GM06990 (cell line): ENCODE measurements around the gene PNLIPRP3.
"Not testable (repeated sequence)": the region's sequence is repeated elsewhere in the genome, so short reads cannot be mapped to it uniquely, and the experiment has no call there.

ENCODE experiments used
- DNase-seq: peaks from one replicate; pipeline ENCODE4 v3.0.0-alpha.2; 2011; ENCODE audit not compliant: insufficient read length; ENCODE audit errors: extremely low read depth
- H3K27me3 ChIP-seq: replicated peaks from 2 replicates; pipeline ENCODE4 v1.6.0; 2011; ENCODE audit warnings: low read length; ENCODE audit not compliant: control insufficient read depth, insufficient read depth
- H3K36me3 ChIP-seq: 2 replicates; pipeline ENCODE4 v1.5.1; 2011; ENCODE audit warnings: low read length; ENCODE audit not compliant: control insufficient read depth, insufficient read depth
- H3K4me3 ChIP-seq: replicated peaks from 2 replicates; pipeline ENCODE4 v1.5.1; 2011; ENCODE audit warnings: low read depth, mild to moderate bottlenecking, control low read depth, low read length
- TF ChIP-seq, protein P1 (sequence below): IDR thresholded peaks from 2 replicates; pipeline ENCODE4 v1.5.1; 2011; ENCODE audit warnings: low read length, control low read depth, mild to moderate bottlenecking, inconsistent platforms; ENCODE audit not compliant: insufficient read depth, poor library complexity, severe bottlenecking

The PNLIPRP3 gene

DNA sequence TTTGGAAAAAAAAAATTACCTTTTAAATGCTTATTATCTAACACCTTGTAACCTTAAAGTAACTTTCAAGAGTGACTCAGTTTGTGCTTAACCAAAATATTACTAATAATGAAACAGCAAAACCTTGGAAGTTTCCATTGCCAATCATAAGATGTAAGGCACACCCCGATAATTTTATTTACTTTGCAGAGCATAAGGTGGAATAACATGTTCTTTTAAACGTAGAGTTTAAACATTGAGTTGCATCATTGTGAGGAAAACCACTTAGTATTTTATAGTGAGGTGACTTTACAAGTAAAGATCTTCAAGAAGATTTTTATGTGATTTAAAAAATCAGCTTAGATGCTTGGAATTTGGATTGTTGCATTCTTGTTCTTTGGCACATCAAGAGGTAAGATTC is at the start of gene PNLIPRP3:
TSS of gene PNLIPRP3 (plus strand) at position 177 of the 400 bp plus-strand sequence. CDS start at position 343, 166 bp downstream.
- no peak for DNase-seq
- Histone ChIP-seq H3K36me3 (no peaks in the 10 kb centered on the region), H3K4me3 (no peak within 1 kb of the TSS), H3K27me3 (no peaks in the 10 kb centered on the region)
- TF ChIP-seq, protein P1, sequence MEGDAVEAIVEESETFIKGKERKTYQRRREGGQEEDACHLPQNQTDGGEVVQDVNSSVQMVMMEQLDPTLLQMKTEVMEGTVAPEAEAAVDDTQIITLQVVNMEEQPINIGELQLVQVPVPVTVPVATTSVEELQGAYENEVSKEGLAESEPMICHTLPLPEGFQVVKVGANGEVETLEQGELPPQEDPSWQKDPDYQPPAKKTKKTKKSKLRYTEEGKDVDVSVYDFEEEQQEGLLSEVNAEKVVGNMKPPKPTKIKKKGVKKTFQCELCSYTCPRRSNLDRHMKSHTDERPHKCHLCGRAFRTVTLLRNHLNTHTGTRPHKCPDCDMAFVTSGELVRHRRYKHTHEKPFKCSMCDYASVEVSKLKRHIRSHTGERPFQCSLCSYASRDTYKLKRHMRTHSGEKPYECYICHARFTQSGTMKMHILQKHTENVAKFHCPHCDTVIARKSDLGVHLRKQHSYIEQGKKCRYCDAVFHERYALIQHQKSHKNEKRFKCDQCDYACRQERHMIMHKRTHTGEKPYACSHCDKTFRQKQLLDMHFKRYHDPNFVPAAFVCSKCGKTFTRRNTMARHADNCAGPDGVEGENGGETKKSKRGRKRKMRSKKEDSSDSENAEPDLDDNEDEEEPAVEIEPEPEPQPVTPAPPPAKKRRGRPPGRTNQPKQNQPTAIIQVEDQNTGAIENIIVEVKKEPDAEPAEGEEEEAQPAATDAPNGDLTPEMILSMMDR = no peak

DNA sequence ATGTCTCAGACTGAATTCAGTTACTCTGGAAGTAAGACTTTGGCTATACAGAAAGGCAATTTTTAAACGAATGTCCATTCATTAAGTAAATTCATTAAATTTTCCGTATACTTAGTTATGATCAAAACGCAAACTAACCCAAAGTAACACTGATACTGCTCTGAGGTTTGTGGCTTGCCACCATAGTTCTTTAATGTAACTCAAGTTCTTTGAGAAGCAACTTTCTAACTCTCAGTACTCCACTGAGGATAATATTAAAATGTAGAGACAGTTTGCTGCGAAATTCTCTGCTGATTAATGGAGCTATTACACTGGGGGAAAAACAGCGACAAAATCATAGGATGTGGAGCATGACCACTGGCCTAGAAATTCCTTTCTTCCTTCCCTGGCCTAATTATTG is 45.4 kb upstream of the PNLIPRP3 start:
- H3K4me3 ChIP-seq = no peak overlapping the region
- H3K27me3 ChIP-seq = no peaks in the 10 kb centered on the region
- TF ChIP-seq, protein P1 = no peak
- H3K36me3 ChIP-seq = no peaks in the 10 kb centered on the region
- no peak for DNase-seq

DNA sequence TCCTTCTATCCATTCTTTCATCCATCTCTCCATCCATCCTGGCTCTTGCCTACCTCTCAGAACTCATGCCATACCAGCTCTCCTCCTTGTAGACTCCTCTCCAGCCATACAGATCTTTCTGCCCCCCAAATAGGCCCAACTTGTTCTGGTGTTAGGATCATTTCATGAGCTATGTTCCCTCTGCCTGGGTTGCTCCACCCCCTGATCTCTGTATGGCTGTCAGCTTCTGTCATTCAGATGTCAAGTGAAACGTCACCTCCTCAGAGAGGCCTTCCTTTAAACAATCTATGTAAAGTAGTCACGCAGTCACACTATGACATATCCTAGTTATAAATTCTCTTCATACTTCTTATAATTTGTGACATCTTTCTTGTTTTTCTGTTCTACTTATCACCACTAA is 42.3 kb upstream of the PNLIPRP3 start:
- Histone ChIP-seq H3K27me3 (no peaks in the 10 kb centered on the region), H3K4me3 (no peak overlapping the region), H3K36me3 (no peaks in the 10 kb centered on the region)
- no peak for DNase-seq
- TF ChIP-seq, protein P1 = no peak

DNA sequence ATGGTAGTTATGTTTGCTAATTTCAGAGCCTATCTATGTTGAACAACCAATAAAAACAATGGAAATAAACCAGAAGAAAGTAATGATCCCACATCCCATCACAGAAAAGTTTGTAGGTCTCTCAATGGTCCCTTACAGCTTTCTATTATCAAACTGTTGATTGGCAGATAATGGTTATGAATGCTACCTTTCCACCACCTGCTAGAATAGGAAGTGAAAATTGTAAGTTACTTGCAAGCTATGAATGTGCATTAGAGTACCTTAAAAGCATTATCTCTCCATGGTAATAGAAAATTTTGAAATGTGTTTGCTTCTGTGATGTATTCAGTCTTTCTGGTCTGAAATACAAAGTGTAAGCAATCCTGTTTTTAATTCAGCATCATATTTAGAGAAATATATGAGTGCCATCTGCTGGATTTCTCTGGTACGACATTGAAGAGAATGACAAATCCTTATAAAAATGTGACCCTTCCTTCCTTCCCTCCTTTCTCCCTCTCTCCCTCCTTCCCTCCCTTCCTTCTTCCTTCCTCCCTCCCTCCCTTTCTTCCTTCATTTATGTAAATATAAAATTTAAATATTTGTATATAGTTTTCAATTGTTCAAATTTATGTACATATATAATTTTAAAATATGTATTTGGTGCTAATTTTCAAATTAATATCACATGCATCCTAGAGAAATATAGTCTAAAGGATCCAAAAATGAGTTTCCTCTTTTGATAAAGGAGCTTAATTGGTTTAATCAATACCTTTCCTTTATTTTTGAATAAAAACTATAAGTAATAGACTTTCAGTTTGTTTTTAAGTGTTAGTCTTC is 41.4 kb upstream of the PNLIPRP3 start:
- TF ChIP-seq, protein P1 = peak; percentile 24
- H3K27me3 ChIP-seq = no peaks in the 10 kb centered on the region
- no peak overlapping the region for H3K4me3 ChIP-seq
- DNase-seq = no peak
- no peaks in the 10 kb centered on the region for H3K36me3 ChIP-seq

DNA sequence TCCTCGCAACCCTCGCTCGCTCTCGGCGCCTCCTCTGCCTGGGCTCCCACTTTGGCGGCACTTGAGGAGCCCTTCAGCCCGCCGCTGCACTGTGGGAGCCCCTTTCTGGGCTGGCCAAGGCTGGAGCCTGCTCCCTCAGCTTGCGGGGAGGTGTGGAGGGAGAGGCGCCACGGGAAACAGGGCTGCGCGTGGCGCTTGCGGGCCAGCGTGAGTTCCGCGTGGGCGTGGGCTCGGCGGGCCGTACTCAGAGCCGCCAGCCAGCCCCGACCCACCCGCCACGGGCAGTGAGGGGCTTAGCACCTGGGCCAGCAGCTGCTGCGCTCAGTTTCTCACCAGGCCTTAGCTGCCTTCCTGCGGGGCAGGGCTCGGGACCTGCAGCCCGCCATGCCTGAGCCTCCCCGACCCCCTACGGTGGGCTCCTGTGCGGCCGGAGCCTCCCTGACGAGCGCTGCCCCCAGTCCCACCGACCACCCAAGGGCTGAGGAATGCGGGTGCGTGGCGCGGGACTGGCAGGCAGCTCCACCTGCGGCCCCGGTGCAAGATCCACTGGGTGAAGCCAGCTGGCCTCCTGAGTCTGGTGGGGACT is 34.3 kb upstream of the PNLIPRP3 start:
- H3K36me3 ChIP-seq, DNase-seq, H3K4me3 ChIP-seq, H3K27me3 ChIP-seq: not testable (repeated sequence)

DNA sequence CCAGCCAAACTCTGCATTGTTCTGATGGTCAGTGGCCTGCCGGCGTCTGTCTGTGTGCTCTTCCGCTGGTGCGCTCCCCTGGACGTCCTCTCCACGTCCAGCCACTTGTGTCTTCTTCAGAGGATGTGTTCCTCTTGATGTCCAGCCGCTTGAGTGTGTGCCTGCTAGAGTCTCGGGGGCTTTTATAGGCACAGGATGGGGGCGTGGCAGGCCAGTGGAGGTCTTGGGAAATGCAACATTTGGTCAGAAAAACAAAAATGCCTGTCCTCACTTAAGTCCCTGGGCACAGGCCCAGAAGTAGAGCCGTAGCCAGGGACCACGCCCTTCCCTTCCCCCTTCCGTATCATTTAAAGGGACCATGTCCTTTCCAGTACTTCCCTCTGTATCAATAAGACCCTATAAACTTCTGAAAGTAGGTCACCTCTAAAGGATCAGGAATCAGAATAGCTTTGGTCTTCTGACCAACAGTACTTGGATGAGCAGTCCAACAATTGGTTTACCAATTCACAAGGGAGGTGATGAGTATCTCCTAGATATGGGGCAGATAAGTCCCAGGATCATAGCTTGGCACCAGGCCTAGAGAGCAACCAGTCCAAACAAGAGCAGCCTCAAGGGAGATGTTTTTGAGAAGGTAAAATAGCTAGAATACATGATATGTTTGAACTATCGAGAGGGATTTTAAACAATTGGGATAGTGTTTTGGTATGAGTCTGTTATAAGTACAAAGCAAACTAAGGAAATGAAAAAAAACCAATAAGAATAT is 32.2 kb upstream of the PNLIPRP3 start:
- TF ChIP-seq, protein P1 = no peak
- Histone ChIP-seq H3K4me3 (no peak overlapping the region), H3K27me3 (no peaks in the 10 kb centered on the region), H3K36me3 (no peaks in the 10 kb centered on the region)
- DNase-seq = no peak
